Measurements from ENCODE around the gene SLC51B.

- TF ChIP-seq CTCF (IDR thresholded peaks at IDR 0.05): peak; percentile 94
- peak; percentile 97 for TF ChIP-seq SMC3 (IDR thresholded peaks at IDR 0.05)
- TF ChIP-seq POLR2A (IDR thresholded peaks at IDR 0.05; ENCODE audit: low read length): no peak
- TF ChIP-seq ZNF302 (CRISPR knock-in tag; IDR thresholded peaks at IDR 0.05): no peak
- no peak for TF ChIP-seq EP300 (IDR thresholded peaks at IDR 0.05)
- peak; percentile 11 for TF ChIP-seq MAFK (IDR thresholded peaks at IDR 0.05; ENCODE audit: partially characterized antibody)
- TF ChIP-seq MAX (IDR thresholded peaks at IDR 0.05): no peak
- no peak for TF ChIP-seq ESRRA (IDR thresholded peaks at IDR 0.05; ENCODE audit: borderline replicate concordance, low read length)
- no peak for TF ChIP-seq MYC (IDR thresholded peaks at IDR 0.05; ENCODE audit: borderline replicate concordance, low read length)
These were observed 9.4 kb downstream of the SLC51B start for GRCh38 chr15:65054333-65055200.
